Glomerular visceral epithelial cell (primary cell): ENCODE data around the gene FOXP1.

Experiments
- DNase-seq: peaks from one replicate; pipeline ENCODE4 v3.0.0-alpha.2; 2016; ENCODE audit errors: extremely low spot score

Gene FOXP1

DNA sequence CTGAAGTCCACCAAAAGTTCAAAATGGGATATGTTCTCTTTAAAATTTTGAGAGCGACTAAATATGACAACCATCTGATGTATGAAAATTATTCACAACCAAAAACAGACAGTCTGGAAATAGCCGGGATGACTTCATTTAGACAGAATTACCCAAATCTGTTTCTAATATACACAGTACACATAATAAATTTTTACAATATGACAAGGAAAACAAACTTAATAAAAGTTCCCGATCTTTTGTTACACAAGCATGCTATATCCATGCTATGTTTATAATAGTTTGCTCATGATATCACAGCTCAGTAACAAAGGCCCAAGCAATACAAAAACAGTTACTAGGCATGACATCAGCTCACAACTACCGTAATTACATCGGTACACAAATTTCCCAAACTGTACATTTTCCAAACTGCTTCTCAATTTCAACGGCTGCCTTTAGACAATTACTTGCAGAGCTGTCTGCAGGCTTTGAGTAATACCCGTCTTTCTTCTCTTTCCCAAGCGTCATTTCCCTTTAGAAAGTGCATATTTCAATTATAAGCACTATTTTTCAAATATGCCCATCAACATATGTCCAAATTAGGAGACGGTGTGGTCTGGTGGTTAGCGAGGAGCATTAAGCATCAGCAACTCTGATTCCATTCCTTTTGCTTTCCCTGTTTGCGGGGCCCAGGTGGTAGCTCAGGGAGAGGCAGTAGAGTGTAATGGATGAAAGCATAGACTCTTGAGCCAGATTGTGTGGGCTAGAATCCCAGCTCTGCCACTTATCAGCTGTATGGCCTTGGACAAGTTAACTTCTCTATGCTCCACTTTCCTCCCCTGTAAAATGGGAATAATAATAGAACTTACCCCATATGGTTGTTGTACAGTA lies 481.2 kb downstream of the FOXP1 start:
- peak; percentile 46 for DNase-seq

DNA sequence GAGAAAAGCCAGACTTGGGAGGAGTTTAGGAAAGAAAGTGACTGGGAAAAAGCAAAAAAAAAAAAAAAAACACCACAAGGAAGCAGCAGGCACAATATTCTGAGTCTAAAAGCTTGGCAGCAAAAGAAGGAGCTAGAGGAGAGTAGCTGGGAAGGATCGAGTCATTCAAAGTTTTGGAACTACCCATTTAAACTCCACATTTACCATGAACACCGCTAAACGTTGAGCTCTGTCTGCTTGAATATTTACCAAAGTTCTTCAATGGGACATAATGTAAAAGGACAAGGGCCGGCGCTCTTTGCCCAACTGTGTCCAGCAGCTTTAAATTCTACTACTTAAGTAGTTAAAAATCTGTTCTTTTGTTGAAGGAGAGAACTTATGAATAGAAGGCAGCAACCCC lies 481.9 kb downstream of the FOXP1 start:
- DNase-seq: peak; percentile 15

DNA sequence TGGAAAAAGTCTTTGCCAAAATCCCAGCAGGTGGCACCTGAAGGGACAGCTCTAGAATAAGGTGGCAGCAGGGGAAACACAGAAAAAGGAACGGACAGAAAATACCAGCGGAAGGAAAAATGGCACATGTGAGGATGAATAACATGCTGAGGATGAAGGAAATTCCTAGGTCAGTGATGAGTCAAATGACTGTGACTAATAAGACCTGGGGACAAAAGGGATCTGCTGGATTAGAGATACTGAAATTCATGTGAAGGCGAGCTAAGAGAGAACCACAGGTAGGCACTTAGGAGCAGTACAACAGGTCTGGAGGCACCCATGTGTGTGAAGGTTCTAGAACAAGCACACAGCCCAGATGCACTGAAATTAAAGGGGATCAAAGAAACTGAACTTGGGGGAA lies 482.5 kb downstream of the FOXP1 start:
- DNase-seq: peak; percentile 59

DNA sequence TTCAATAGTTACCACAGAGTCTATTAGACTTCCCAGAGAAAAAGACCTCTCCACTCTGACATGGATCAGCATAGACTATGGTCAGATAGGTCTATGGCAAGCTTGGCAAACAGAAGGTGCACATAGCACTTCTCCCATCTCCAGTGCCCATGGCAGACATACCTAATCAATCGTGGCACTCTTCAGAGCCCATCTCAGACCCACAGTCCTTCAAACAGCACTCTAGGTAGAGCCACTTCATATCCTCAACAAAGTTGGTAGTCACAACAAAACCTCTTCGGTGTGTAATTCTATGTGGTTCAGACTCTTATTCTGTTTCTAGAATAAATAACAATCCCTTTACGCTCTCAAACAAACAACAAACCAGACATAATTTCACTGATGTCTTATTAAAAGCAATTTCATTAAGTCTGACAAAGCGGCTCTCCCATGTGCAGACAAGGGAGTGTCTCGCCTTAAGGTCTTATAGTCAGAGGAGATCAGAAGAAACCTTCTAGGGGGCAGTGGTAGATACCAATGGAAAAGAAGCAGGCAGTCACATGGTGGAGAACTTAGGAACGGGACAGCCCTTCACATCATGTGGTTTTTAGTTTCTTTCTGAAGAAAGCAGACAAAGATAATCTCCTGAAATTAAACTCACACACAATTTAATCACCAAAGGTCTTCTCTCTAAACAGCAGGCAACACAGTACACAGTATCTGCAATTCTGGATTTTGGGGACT lies 483.4 kb downstream of the FOXP1 start:
- no peak for DNase-seq

DNA sequence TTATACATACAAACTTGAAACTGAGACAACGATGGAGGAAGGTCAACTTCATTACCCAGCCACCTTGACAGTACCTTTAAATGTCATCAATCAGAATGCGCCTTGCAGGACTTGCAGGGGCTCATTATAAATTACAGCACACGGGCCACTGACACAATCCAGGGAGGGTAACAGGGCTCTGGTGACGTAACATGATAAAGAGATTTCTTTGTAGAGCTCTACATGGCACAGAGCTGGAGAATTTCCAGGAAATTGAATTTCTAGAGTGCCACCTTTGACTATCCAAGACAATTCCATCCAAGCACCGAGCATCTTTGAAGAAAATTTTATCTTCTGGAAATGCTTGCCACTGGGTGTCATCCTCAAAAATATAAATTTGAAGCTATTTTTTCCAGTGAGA lies 486.0 kb downstream of the FOXP1 start:
- no peak for DNase-seq

DNA sequence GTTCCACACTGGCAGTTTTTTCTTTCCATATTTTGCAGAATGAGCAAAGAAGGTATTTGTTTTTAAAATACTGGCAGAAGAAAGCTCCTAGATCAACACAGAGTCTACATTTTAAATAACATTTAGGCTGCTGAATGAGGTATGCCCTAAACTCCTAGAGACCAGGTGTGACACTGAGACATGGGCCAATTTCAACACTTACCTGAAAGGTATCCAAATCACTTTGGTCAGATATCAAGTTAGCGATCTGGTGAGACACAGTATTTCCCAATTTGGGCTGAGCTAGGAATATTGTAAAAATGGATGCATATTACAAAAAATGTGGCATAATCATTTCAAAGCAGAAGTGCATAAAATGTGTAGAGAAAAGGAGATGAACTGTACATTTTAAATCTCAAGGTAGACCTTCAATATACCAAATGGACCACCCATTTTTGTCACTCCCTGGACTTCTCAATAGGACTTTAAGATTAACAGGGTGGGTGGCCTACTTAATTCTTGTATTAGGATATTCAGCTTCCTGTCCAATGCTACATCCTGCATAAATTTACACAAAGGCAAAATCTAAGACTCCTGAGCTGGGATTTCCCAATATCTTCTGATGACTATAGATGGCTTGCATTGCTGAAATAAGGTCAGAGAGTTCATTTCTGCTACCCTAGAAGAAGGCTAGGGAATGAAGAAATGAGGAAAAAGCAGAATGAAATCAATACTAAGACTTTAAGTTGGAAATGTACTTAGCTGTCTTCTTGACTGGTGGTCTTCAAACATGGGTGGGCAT lies 487.8 kb downstream of the FOXP1 start:
- DNase-seq: no peak

DNA sequence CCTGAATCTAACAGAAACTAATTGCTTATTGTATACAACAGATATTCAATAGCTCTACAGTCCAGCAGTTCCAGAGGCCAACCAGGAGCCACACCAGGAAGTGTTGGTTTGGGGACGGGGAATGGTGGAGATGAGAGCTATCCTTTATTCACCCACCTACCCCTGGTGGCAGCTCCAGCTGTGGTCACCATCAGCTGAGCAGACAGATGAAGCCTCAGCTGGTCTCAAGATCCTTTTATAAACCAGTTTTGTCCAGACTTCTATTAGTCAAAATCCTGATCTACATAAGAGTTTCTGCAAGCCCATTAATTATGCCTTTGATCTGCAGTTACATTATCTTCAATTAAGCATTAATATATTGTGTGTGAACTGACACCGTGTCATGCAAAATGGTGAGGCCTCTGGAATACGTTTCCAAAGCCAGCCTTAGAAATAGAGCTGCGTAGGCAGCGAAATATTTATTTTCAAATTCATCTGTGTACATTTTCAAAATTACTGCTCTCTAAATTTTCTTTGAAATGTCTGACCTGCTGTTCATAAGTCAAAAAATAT lies 488.8 kb downstream of the FOXP1 start:
- no peak for DNase-seq

DNA sequence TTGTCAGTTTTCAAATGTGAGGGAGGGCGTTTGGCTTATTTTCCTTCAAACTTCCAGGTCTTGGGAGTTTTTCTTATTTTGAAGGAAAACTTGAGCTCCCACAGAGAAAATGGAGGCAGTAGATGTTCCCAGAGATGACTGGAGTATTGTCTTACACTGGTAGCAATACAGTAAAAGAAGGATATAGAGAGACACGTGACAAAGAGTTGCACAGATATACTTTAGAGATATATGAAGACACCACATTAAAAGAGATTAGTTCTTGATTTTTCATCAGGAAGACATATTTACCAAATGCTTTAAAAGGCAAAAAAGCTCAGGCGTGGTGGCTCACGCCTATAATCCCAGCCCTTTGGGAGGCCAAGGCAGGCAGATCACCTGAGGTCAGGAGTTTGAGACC lies 490.9 kb downstream of the FOXP1 start:
- DNase-seq: no peak

DNA sequence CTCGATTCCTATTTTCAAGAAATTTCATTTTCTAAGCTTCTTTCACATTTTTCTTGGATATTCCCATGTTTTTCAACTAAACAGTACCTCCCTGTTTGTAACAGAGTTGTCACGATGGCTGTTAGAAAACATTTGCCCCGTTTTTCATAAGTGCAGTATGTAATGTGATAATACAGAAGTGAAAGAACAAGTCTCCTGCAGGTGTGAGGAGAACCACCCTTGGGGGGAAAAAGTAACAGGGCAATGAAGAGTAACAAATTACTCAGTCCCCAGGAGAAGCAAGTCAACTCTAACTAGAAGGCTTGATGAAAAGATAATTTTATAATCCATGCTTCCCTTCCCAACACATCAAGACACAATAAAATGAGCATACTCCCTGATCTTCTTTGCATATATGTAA lies 493.3 kb downstream of the FOXP1 start:
- no peak for DNase-seq

DNA sequence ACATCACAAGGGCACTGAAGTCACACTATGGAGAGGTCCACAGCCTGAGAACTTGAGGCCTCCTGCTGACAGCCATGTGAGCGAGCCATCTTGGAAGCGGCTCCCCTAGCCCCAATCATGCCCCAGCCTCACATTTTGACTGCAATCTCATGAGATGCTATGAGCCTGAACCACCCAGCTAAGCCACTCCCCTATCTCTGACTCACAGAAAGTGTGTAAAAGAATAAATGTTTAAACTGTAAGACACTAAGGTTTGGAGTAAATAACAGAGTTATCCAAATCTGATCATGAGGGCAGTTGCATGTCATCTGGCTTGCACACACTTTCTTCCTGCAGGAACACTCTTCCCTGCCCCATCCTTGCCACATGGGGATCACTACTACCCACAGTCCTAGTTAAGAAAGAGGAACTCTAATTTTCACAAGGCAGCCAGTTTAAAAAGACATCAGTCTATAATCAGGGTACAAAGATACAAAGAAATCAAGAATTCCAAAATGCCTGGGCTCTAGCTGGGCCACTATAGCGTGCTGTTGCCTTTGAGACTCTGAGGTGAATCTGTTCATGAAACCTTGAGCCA lies 494.2 kb downstream of the FOXP1 start:
- DNase-seq: no peak

DNA sequence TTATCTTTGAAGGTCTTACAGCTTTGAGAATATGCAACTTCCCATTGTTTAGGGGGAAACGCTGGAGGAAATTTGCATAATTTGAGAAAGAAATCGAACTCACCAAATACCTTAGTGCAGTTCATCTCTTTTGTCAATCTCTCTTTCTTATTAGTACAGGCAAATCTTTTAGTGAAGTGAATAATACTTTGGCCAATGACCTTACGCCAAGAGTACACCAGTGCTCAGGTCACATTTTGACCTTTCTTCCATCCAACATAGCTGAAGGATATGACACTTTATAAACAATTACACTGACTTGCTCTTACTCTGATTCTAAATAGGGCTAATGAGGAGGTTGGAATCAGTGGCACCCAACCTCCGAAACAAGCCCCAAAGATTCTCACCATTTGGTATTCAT lies 494.8 kb downstream of the FOXP1 start:
- DNase-seq: no peak

DNA sequence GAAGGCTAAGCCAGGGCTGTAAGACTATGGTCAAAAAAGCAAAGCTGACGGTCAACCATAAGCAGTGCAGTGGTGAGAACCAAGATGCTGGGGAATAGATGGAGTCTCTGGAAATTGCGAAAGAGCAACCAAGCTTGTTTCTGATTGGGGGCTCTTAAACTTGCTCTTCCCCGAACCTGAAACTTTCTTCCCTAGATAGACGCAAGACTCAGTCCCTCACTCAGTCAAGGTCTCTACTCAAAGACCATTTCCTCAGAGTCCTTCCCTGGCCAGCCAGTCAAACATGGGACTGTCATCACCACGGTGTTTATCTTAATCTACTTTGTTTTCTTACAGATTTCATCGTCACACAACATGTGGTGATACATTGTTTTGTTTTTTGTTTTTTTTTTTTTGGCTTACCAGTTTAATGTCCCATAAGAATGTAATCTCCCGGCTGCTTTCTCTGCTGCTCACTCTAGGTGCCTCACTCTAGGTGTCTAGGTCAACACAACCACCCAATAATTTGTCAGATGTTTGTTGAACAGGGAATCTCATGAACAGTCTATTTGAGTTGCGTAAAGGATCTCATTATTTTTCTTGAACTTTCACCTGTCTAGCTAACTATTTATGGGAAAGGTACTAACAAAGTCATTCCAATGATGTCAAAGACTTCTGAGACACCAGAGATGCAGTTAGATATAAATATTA lies 495.4 kb downstream of the FOXP1 start:
- DNase-seq: no peak

DNA sequence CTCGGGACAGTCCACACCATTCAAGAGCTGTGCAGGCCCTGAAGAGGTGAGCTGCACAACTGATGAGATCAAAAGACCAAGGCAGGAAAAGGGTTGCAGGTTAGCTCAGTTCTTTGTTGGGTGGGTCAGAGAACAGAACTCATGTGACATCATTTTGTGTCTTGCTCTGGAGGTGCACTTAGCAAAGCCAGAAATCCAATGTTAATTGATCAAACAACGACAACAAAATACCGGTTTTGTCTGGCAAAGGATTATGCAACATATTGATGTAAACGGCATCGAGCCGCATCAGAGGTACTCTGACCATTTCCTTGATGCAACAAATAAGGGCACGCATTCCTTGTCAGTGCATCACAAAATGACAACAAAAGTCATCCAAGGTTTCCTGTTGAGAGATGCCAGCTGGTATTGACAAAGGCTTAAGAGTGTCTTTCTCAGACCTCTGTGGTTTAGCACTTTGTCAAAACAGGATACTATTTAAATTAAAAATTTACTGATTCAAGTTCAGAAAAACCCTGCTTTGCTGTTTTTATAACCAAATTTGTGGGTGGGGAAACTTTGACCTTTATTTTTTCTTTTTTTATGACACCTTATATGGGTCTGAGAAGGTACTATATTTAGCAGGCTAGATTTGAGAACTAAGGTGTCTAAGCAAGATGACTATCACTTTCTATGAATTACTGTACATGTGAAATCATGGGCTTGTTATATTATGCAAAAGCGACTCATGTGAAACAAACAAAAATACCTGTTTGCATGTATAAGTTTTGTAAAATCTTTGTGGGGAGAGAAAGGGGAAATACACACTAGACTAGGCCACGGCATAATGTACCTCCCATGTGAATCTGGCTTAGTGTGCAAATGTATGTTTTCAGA lies 496.1 kb downstream of the FOXP1 start:
- peak; percentile 48 for DNase-seq

DNA sequence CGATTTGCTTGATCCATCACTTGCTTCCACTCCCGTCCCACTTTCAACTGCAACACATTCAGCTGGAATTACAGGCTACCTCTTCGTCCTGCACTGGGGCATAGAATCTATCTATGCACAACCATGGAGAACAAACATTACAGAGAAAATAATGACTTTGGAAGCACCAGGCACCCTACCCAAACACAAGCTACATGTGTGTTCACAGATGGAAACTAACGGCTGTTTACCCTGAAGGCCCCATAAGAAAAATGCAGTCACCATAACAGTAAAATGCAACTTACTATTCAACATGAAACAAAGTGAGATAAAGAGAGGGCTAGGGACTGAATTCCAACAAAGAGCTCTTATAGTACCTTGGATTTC lies 496.8 kb downstream of the FOXP1 start:
- no peak for DNase-seq

DNA sequence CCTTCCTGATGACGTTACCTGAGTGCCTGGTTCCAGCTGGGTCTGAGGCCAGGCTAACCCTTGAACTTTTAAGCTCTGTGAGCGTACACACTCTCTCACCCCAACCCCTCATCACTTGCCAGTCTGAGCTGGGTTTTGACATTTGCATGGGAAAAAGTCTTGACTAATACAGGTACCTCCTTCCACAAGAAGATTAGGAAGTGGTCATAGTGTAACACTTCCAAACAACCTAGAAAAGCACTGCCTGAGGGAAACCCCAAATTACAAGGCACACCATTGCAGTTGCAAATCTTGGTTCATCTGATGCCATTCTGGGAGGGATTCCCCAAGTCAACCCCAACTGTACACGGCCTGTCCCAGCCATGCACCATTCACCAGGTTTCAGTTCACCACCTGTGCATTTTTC lies 499.8 kb downstream of the FOXP1 start:
- DNase-seq: no peak

DNA sequence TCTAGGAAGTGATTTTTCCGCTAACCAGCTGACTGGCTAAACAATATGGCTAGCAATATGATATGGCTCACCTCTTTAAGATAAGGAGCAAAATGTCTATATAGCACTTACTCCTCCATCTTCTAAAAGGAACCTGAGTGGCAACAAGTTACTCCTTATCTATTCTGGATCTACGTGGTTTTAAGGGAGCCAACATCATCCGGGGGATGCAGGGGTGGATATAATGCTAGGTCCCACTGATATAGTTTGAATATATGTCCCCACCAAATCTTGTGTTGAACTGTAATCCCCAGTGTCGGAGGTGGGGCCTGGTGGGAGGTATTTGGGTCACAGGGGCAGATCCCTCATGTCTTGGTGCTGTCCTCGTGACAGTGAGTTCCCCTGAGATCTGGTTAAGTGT lies 500.7 kb downstream of the FOXP1 start:
- no peak for DNase-seq

DNA sequence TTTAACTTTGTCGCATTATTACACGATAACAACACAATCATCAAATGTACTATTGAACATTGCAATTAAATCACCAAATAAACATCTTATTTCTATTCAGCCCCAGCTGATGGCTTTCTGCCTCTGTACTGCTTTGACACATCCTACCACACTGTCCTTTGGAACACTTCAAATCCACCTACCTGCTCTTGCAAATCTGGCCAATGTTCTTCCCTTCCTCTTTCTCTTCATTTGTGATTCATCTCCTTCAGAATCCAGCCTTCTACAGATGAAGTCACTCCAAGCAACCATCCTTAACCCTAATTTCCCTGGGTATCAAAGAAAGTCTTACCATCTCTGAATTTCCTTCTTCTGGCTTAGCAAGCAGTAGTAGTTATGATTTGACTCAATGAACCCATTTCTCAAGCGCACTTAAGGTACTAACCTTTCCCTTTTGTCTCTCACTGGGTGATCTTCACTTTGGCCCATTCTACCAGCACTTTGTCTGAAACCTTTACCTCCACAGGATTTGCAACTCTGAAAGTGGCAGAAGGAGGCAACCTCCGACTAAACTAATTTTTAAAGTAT lies 502.9 kb downstream of the FOXP1 start:
- DNase-seq: no peak

DNA sequence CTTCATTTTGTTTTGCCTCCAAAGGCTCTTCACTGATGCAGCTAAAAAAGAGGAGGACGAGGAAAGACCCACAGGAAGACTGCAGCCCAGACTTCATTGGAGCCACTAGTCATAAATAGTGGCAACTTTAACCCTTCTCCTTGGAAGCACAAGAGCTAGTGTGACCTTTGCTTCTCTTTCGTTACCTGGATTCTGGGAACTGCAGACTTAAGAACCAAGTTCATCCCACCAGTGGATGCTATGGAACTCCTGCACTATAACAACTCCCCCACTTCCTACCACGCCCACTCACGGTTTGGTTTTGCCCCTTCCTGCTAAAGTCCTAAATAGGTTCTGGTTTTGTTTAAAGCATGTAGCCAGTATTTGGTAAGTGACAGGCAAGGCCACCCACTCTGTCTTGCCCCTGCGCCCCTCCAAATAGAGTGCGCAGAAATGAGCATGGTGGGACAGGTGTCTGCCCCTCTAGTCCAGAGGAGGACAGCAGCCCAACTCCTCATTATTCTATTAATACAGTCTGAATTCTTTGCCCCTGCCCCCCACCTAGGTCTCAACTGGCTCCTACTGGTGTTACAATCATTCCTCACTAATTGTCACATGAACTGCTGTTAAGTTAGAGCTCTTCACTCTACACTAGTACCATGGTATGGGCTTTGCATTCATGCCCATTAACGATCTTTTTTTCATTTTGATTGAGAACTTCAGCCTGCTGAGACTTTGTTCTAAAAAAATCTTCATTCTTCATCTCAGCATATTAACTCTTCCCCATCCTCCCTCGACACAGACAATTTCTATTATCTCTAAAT lies 504.6 kb downstream of the FOXP1 start:
- no peak for DNase-seq

DNA sequence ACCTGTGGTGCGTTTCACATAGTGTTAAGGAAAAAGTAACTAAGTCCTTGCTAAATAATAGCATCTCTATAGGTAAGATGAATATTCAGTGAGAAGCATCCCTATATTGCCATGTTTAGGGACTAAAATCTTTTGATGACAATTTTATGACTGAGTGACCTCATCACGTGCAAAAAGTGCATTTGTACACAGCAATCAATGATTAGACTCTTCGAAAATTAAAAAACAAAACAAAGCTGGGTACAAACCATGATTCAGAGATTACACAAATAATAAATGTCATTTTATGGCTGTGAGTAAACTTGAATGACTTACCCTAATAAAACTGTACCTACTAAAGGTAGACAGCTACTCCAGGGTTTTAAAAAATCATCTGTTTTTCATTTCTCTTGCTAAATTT lies 505.3 kb downstream of the FOXP1 start:
- DNase-seq: no peak
